AG08396 (cell line): ENCODE data around the gene TSPAN9.
A peak's percentile ranks its signal among the peaks of the same experiment; 100 is the strongest.

Experiments used
- DNase-seq: peaks from one replicate; pipeline ENCODE4 v3.0.0; 2012; ENCODE audit warnings: low spot score, mixed read lengths

Gene TSPAN9

GRCh38 chr12:3187846-3188770, 110.9 kb downstream of the TSPAN9 start:
- DNase-seq = no peak

GRCh38 chr12:3189282-3189681, 112.1 kb downstream of the TSPAN9 start:
- DNase-seq = no peak

- DNase-seq = no peak
These were observed 112.9 kb downstream of the TSPAN9 start for GRCh38 chr12:3190101-3190500.

- no peak for DNase-seq
These were observed 114.3 kb downstream of the TSPAN9 start for GRCh38 chr12:3191450-3191849.

- DNase-seq = no peak
These were observed 115.0 kb downstream of the TSPAN9 start for GRCh38 chr12:3192221-3192620.

- DNase-seq = no peak
These were observed 116.0 kb downstream of the TSPAN9 start for GRCh38 chr12:3193131-3193530.

GRCh38 chr12:3193755-3194154, 116.6 kb downstream of the TSPAN9 start:
- DNase-seq = no peak

GRCh38 chr12:3195337-3195736, 118.2 kb downstream of the TSPAN9 start:
- DNase-seq = no peak

GRCh38 chr12:3195859-3196483, 118.8 kb downstream of the TSPAN9 start:
- no peak for DNase-seq

- no peak for DNase-seq
These were observed 119.3 kb downstream of the TSPAN9 start for GRCh38 chr12:3196488-3196887.

GRCh38 chr12:3197131-3197818, 120.1 kb downstream of the TSPAN9 start:
- DNase-seq = no peak

GRCh38 chr12:3199551-3200031, 122.4 kb downstream of the TSPAN9 start:
- peak; percentile 60 for DNase-seq

GRCh38 chr12:3200032-3200617, 122.9 kb downstream of the TSPAN9 start:
- peak; percentile 83 for DNase-seq

GRCh38 chr12:3200814-3201233, 123.6 kb downstream of the TSPAN9 start:
- DNase-seq = peak; percentile 57

GRCh38 chr12:3201339-3202051, 124.3 kb downstream of the TSPAN9 start:
- DNase-seq = no peak

GRCh38 chr12:3202096-3202495, 124.9 kb downstream of the TSPAN9 start:
- DNase-seq = no peak

GRCh38 chr12:3202734-3203446, 125.7 kb downstream of the TSPAN9 start:
- peak; percentile 86 for DNase-seq

- no peak for DNase-seq
These were observed 126.5 kb downstream of the TSPAN9 start for GRCh38 chr12:3203713-3204112.

GRCh38 chr12:3204143-3204542, 127.0 kb downstream of the TSPAN9 start:
- no peak for DNase-seq

GRCh38 chr12:3204730-3205531, 127.8 kb downstream of the TSPAN9 start:
- no peak for DNase-seq
